ENCODE results near the gene DEGS2. TPM values are rescaled to one million over a fixed set of nuclear protein-coding genes. Genes with fewer than 3 reads are reported as not detected.

DEGS2 gene
- total and polyA plus RNA-seq, 2 experiments from 2014 or later = 1.4 TPM; not detected in 1

DNA sequence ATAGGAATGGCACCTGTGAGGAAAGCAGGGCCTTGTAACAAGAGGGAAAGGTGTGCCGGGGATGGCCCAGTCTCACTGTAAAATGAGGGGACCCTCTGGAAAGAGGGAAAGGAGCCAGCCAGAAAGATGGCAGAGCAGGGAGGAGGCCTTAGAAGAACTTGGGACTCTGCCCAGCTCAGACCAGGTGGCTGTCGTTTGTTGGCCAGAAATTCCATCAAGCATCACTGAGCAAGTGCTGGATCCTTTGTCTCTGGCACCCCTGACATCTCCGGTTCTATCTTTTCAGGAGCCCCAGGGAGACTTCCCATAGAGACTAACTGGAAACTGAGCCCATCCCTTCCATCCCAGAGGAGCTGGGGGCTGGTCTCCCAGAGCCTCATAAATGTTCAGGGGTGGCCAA lies 43.3 kb downstream of the DEGS2 start:
- no peak overlapping the region for H3K4me3 ChIP-seq
- no peak for DNase-seq
- no peaks in the 10 kb centered on the region for H3K4me1 ChIP-seq (ENCODE audit: insufficient read depth)
- H3K27me3 ChIP-seq (replicated peaks; ENCODE audit: insufficient read depth) = no peaks in the 10 kb centered on the region
- no peaks in the 10 kb centered on the region for H3K36me3 ChIP-seq (ENCODE audit: low read depth)
- H3K79me2 ChIP-seq (ENCODE audit: insufficient read depth) = no peaks in the 10 kb centered on the region
- no peaks in the 10 kb centered on the region for H3K9me2 ChIP-seq (ENCODE audit: insufficient read depth)
- TF ChIP-seq EZH2 (IDR thresholded peaks at IDR 0.05; ENCODE audit: insufficient read depth, poor library complexity, severe bottlenecking) (no peak), EZH2phosphoT487 (IDR thresholded peaks at IDR 0.05; ENCODE audit: insufficient read depth, low read depth) (no peak)
- no peaks in the 10 kb centered on the region for H4K20me1 ChIP-seq (ENCODE audit: insufficient read depth)
- H3K9ac ChIP-seq = no peak overlapping the region
- no peak overlapping the region for H3K4me2 ChIP-seq (ENCODE audit: unreplicated experiment)
- in situ Hi-C loops (cut with MboI) = no loop called here
- H2AFZ ChIP-seq = no peak overlapping the region
- no peaks in the 10 kb centered on the region for H3K9me3 ChIP-seq (ENCODE audit: low read depth)
- H3F3A ChIP-seq (ENCODE audit: insufficient read depth) = no peaks in the 10 kb centered on the region
- 82 to 88% methylated on average over 3 of the region's 3 CpGs for WGBS, 2 experiments (ENCODE audit: low coverage in 1 of 2, low lambda C conversion rate in 2 of 2, missing lambda C conversion rate in 2 of 2)
- no peak overlapping the region for H3K27ac ChIP-seq

DNA sequence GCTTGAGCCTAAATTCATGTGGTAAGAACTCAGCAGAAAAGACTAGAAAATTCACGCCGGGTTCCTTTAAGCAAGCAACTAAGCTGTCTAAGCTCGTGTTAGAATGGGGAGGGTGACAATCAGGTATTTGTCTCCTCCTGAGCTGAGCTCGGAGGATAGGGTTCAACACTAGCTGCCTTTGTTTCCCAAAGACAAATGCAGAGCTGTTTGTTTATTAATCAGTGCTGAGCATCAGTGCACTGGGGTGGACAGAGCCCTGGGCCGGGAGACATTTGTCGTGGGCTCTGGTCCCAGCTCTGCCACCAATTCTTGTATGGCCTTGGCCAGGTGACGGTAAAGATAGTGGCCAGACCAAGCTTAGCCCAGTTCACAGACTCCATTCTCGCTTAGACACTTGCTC lies 43.7 kb downstream of the DEGS2 start:
- no peaks in the 10 kb centered on the region for H3K36me3 ChIP-seq (ENCODE audit: low read depth)
- no peaks in the 10 kb centered on the region for H3F3A ChIP-seq (ENCODE audit: insufficient read depth)
- no peak overlapping the region for H3K27ac ChIP-seq
- H4K20me1 ChIP-seq (ENCODE audit: insufficient read depth) = no peaks in the 10 kb centered on the region
- no peak overlapping the region for H3K9ac ChIP-seq
- TF ChIP-seq EZH2 (IDR thresholded peaks at IDR 0.05; ENCODE audit: insufficient read depth, poor library complexity, severe bottlenecking) (no peak), EZH2phosphoT487 (IDR thresholded peaks at IDR 0.05; ENCODE audit: insufficient read depth, low read depth) (no peak)
- no peak overlapping the region for H3K4me2 ChIP-seq (ENCODE audit: unreplicated experiment)
- H3K27me3 ChIP-seq (replicated peaks; ENCODE audit: insufficient read depth) = no peaks in the 10 kb centered on the region
- H3K9me3 ChIP-seq (ENCODE audit: low read depth) = no peaks in the 10 kb centered on the region
- DNase-seq = no peak
- in situ Hi-C loops (cut with MboI) = no loop called here
- 94 to 95% methylated on average over 8 of the region's 8 CpGs for WGBS, 2 experiments (ENCODE audit: low coverage in 1 of 2, low lambda C conversion rate in 2 of 2, missing lambda C conversion rate in 2 of 2)
- no peaks in the 10 kb centered on the region for H3K4me1 ChIP-seq (ENCODE audit: insufficient read depth)
- H2AFZ ChIP-seq = no peak overlapping the region
- no peaks in the 10 kb centered on the region for H3K9me2 ChIP-seq (ENCODE audit: insufficient read depth)
- no peaks in the 10 kb centered on the region for H3K79me2 ChIP-seq (ENCODE audit: insufficient read depth)
- H3K4me3 ChIP-seq = no peak overlapping the region

DNA sequence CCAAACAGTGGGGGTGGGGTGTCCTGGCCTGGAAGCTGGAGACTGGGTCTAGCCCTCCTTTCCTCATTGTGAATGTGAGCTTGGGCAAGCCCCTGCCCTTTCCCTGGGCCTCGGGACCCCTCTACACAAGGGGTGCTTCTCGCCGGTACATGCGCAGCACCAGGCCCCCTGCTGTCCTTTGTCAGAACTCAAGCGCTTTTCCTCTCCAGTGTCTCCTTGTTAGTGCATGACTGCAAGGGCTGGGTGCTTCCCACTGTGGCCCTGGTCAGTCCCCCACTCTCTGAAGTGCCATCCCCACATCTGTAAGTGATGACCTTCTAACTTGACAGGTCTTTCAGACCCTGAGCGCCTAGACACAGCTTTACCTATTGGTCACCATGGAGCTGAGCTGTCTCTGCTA lies 44.2 kb downstream of the DEGS2 start:
- in situ Hi-C loops (cut with MboI) = no loop called here
- Histone ChIP-seq H3K4me3 (no peak overlapping the region), H2AFZ (no peak overlapping the region), H3K27me3 (replicated peaks; ENCODE audit: insufficient read depth) (no peaks in the 10 kb centered on the region), H3K9me3 (ENCODE audit: low read depth) (no peaks in the 10 kb centered on the region), H3K79me2 (ENCODE audit: insufficient read depth) (no peaks in the 10 kb centered on the region), H3K4me2 (ENCODE audit: unreplicated experiment) (no peak overlapping the region), H3F3A (ENCODE audit: insufficient read depth) (no peaks in the 10 kb centered on the region), H3K9me2 (ENCODE audit: insufficient read depth) (no peaks in the 10 kb centered on the region), H4K20me1 (ENCODE audit: insufficient read depth) (no peaks in the 10 kb centered on the region), H3K9ac (no peak overlapping the region), H3K36me3 (ENCODE audit: low read depth) (no peaks in the 10 kb centered on the region), H3K4me1 (ENCODE audit: insufficient read depth) (no peaks in the 10 kb centered on the region), H3K27ac (no peak overlapping the region)
- TF ChIP-seq EZH2 (IDR thresholded peaks at IDR 0.05; ENCODE audit: insufficient read depth, poor library complexity, severe bottlenecking) = no peak
- TF ChIP-seq EZH2phosphoT487 (IDR thresholded peaks at IDR 0.05; ENCODE audit: insufficient read depth, low read depth) = no peak
- WGBS, 2 experiments (ENCODE audit: low coverage in 1 of 2, low lambda C conversion rate in 2 of 2, missing lambda C conversion rate in 2 of 2) = 96 to 100% methylated on average over 6 of the region's 6 CpGs
- no peak for DNase-seq

DNA sequence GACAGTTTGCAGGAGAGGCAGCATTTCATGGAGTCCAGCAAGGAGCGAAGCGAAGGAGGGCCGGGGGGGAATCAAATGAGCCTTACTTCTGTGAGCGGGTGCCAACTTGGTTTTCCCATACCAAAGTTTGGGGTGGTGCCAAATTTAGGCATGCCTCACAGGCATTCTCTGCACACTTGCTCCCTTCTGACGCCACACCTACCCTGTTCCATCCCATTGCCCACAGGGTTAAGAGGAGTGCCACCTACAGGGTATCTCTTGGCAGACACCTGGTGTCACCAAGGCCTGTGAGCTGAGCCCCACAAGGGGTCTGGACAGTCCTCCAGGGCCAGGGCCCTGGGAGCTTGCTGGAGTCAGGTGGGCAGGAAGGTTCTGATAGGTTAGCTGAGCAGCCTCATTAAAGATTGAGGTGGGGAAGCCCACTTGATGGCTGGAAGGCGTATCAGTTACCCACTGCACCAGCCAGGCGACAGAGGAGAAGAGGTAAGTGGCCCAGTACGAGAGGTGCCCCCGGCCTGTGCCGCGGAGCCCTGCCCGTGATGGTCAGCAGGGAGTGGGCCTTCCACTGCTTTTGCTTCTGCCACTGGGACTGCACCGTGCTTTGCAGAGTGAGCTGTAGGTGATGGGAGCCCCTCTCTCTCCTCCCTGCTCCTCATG lies 45.2 kb downstream of the DEGS2 start:
- no peak overlapping the region for H3K27ac ChIP-seq
- H3K4me2 ChIP-seq (ENCODE audit: unreplicated experiment) = no peak overlapping the region
- H2AFZ ChIP-seq = no peak overlapping the region
- TF ChIP-seq EZH2phosphoT487 (IDR thresholded peaks at IDR 0.05; ENCODE audit: insufficient read depth, low read depth) (no peak), EZH2 (IDR thresholded peaks at IDR 0.05; ENCODE audit: insufficient read depth, poor library complexity, severe bottlenecking) (no peak)
- H3K36me3 ChIP-seq (ENCODE audit: low read depth) = no peaks in the 10 kb centered on the region
- no peak overlapping the region for H3K4me3 ChIP-seq
- H3K9me3 ChIP-seq (ENCODE audit: low read depth) = no peaks in the 10 kb centered on the region
- no peaks in the 10 kb centered on the region for H3K27me3 ChIP-seq (replicated peaks; ENCODE audit: insufficient read depth)
- DNase-seq = no peak
- no peak overlapping the region for H3K9ac ChIP-seq
- H3K79me2 ChIP-seq (ENCODE audit: insufficient read depth) = no peaks in the 10 kb centered on the region
- H4K20me1 ChIP-seq (ENCODE audit: insufficient read depth) = no peaks in the 10 kb centered on the region
- 92 to 93% methylated on average over 13 of the region's 13 CpGs for whole genome bisulfite sequencing, 2 experiments (ENCODE audit: low coverage in 1 of 2, low lambda C conversion rate in 2 of 2, missing lambda C conversion rate in 2 of 2)
- no peaks in the 10 kb centered on the region for H3K4me1 ChIP-seq (ENCODE audit: insufficient read depth)
- H3K9me2 ChIP-seq (ENCODE audit: insufficient read depth) = no peaks in the 10 kb centered on the region
- no peaks in the 10 kb centered on the region for H3F3A ChIP-seq (ENCODE audit: insufficient read depth)
- in situ Hi-C loops (cut with MboI) = no loop called here
